Fibroblast of skin of back (primary cell): ENCODE measurements around the gene SRSF2.
"Not testable (repeated sequence)": the region's sequence is repeated elsewhere in the genome, so short reads cannot be mapped to it uniquely, and the experiment has no call there.

ENCODE experiments used
- DNase-seq: peaks from one replicate; pipeline ENCODE4 v3.0.0-alpha.2; 2013

The SRSF2 gene

DNA sequence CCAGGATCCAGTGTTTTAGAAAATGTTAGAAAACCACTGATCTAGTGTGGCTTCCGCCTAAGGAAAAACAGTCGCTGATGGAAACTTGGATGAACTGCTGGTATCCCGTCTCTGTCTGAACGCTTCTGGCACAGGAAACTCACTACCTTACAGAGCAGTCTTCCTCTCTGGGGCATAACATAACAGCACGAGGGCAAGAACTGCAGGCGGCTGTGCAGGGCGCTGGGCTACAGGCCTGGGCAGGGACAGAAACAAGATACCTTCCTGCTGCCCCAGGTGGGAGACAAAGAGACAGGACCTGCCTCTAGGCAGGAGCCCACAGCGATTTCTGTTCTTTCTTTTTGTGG lies 36.9 kb downstream of the SRSF2 start:
- no peak for DNase-seq

- not testable (repeated sequence) for DNase-seq
These were observed 38.6 kb downstream of the SRSF2 start for GRCh38 chr17:76698466-76698977.

DNA sequence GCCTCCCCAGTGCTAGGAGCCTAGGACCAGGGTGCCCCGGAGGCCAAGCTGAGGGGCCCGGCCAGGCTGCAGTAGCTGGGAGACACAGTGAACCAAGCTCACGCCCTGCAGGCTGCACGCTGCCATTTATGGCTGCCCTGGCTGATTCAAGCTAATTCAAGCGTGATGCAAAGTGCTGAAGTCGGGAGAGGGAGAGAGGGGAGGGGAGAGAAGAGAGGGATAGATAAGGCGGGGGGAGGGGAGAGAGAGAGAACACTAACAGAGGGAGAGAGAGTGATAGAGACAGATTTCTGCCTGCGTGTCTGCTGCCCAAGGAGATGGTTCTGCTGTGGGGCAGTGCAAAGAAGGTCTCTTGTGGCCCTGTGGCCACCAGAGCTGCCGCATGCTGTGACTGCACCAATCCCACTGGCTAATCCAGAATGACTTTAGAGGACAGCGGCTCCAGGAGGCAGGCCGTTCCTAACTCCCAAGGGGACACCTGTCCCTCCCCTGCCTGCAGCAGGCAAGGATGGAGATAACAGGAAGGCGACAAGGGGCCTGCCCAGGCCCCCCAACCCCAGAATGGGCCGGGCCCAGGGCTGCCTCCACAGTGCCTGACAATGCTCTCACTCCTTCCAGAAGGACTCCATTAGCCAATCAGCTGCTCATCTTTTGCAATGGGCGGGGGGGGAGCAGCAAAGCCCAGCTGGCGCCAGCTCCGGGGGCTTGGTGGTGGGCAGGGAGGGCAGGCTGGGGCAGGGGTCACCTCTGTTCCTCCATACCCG lies 39.2 kb downstream of the SRSF2 start:
- peak; percentile 62 for DNase-seq

DNA sequence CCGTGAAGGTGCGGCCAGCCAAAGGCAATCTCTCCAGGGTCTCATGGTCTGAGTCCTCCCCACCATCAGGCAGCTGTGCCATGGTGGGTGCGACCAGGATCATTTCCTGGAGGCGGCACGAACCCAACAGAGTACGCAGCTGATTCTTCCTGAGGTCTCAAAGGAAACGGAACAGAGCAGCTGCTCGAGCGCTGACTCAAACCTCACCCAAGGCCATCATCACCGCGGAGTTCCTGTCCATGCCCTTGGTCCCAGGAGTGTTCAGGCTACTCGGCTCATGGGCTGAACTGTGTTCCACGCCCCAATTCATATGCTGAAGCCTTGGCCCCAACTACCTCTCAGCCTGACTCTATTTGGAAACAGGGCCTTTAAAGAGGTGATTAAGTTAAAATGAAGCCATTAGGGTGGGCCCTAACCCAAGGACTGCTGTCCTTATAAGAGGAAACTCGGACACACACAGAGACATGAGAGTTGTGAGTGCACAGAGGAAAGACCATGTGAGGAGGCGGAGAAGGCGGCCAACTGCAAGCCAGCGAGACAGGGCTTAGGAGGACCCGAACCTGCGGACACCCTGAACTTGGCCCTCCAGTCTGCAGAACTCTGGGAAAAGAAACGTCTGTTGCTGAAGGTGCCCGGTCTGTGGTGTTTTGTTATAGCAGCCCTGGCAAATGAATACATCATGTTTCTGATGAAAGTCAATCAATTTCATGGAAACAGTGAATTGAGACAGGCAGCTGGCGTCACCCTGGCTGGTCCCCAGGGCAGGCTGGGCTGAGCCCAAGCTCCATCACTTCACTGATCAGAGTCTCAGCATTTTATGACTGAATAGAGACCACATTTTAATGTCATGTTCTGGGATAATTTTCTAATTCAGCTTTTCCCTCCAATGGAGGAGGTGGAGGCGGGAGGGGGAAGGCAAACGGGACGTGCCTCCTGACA lies 40.1 kb downstream of the SRSF2 start:
- peak; percentile 39 for DNase-seq

DNA sequence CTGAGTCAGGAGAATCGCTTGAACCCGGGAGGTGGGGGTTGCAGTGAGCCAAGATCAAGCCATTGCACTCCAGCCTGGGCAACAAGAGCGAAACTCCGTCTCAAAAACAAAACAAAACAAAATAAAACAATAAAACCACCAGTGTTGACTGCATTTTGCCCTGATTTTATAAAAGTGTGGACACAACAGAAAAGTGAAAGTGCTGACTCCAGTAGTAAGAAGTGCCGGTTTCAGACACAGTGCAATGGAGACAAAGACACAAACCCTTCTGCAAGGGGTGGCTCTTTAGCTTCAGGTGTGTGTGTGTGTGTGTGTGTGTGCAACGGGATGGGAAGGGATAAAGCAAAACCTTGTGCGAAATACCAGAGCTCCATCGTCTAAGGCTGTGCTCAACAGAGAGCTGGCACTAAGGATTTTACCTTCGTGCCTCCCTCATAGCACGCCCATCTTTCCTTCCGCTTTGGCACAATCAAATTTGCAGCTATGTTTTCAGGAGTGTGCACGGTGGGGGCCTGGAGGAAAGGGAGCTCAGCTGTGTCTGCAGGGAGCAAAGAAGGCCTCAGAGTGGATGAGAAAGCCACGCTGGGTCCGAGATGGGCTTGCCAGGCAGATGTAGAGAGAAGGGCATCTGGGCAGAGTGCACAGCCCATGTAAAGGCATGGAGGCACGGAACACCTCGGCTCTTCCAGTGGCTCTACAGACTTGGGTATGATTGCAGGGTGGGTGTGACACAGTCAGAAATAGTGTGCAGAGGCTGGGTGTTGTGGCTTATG lies 41.9 kb downstream of the SRSF2 start:
- DNase-seq = no peak

DNA sequence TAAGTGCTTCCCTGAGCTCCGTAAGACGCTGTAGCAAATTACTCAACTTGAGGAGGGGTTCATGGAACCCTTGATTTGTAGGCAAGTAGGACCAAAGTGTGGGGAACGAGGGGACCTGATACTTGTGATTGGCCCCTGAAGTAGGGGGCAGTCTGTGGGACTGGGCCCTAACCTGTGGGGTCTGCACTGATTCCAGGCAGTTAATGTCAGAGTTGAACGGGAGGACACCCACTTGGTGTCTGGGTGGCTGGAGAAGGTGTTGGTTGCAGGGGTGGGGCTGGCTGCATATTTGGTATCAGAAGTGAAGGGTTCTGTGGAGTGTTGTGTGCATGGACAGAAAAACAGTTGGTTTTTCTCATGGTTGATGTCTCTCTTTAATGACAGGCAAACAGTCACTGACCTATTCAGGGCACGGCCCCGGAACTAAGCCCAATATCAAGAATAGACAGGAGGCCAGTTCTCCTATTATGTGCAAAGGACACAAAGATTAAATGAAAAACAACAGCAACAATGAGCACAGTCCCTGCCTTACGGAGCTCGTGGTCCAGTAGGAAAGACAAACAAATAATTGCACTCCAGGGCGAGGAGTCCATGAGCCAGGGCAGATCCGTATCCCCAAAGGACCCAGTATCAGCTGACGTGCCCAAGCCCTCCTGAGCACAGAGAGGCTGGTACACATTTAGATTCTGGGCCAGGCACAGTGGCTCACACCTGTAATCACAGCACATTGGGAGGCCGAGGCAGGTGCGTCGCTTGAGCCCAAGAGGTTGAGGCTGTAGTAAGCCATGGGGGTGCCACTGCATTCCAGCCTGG lies 45.5 kb downstream of the SRSF2 start:
- DNase-seq = no peak

DNA sequence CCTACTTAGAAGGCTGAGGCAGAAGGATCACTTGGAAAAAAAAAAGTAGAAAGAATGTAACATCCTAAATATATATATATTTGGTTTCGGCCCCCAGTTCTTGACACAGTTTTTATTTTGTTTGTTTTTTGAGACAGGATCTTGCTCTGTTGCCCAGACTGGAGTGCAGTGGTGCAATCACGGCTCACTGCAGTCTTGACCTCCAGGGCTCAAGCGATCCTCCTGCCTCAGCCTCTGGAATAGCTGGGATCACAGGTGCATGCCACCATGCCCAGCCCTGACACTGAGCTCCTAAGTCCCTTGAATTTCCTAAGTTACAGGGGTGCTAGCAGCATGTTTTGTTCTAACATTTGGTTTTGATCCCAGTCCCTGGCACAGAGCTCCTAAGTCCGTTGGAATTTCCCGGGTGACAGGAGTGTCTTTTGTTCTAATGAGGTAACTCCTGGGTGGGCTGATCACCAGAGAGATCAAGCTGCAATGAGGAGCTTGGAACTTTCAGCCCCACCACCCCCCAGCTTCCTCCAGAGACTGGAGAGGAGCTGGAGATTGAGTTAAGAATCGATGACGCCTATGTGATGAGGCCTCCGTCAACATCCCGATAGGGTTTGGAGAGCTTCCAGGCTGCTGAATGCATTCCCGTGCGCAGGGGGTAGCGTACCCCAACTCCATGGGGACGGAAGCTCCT lies 46.4 kb downstream of the SRSF2 start:
- no peak for DNase-seq

- DNase-seq = no peak
These were observed 47.3 kb downstream of the SRSF2 start for GRCh38 chr17:76689859-76690258.

- no peak for DNase-seq
These were observed 48.9 kb downstream of the SRSF2 start for GRCh38 chr17:76688165-76688622.

DNA sequence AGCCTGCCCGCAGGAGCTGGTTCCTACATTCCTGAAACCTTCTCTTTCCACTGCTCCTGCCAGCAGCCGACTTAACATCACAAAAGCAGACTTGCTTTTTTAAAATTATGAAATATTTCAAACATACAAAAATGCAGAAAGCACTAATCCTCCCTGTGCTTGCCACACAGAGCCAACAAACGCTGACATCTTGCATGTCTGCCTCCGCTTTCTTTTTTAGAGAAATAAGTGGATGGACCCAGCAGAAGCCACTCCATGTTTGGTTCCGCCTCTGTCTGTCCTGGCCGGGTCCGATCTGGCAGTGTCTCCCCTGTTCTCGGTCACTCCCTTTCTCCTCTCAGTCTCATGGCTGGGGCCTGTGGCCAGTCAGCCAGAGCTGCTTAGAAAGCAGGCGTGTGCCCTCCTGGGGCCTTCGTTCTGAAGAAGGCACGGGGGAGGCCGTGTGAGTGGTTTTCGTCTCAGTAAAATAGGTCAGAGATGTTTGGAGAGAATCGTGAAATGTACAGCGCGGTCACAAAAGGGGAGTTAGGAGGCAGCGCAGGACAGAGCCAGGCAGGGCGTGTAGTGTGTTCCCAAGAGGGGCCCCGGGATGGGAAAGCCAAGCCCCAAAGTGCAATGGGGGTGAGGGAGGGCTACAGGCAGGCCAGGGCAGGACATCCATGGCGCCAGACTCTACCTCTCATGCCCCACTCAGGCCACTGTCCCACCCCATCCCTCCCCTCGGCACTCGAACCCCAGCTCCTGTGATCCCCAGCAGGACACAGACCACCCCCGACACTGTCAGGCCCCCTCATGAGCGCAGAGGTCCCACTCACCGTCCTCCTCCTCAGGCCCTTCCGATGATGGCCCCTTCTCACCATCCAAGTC lies 49.6 kb downstream of the SRSF2 start:
- DNase-seq = no peak

- DNase-seq = no peak
These were observed 50.4 kb downstream of the SRSF2 start for GRCh38 chr17:76686538-76687297.

DNA sequence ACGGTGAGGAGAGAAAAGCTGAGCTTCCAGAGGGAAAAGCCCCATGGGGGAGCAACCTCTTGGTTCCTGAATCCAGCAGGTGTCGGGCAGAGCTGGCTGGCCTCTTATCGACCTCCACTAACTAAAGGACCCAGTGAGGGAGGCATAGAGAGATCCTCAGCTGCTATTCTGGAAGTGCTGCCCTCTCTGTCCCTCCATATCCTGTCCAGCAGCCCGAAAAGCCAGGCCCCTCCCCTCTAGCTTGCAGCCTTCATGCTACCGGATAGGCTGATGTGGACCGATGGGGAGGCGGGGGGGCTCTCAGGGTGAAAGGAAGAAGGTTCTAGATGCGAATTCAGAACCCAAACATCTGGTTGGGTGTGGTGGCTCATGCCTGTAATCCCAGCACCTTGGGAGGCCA lies 51.3 kb downstream of the SRSF2 start:
- no peak for DNase-seq

DNA sequence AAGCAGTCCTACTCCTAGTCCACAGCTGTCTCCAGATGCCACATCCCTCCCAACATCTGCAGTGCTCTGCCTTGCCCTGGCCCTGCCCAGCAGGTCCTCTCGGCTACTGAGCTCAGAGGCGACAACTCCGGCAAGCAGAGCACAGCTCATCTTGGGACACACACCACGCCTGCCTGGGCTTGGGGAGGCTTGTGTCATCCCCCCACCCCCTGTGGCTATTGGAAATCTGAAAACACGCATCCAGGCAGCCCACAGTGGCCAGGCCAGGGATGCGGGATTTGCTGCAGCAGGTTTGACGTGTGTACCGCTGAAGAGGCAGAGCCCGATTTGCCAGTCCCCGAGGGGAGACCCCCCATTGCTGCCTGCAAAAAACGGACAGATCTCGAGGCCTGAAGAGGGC lies 51.8 kb downstream of the SRSF2 start:
- DNase-seq = no peak

DNA sequence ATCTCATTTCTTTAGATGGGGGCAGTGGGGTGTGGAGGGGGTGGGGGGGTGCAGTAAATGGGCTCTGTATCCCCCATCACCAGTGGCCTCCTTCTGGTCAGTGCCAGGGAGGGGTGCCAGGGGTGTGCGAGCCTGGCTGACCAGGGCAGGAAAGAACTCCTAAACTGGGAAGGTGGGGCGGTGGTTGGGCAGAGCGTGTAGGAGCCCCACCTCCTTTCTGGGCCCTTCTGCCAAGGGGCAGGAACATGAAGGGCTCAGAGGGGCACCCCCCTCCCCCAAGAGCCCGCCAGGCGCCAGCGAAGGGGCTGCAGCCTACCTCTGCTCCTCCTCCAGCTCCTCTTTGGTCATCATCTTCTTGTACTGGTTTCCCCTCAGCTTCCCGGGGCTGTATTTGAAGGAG lies 52.4 kb downstream of the SRSF2 start:
- no peak for DNase-seq
